ENCODE data around the gene CYP2F1.
"Not testable (repeated sequence)": the region's sequence is repeated elsewhere in the genome, so short reads cannot be mapped to it uniquely, and the experiment has no call there.

Gene CYP2F1

DNA sequence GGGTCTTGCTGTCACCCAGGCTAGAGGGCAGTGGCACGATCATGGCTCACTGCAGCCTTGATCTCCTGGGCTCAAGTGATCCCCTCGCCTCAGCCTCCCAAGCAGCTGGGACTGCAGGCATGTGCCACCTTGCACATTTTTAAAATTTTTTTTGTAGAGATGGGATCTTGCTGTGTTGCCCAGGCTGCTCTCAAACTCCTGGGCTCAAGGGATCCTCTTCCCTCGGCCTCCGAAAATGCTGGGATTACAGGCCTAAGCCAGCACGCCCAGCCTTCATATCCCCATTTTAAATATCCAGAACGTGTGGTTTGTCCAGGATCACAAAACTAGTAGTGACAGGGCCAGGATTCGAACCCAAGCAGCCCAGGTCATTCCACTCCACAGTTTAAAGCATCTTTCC is 13.1 kb downstream of the CYP2F1 start:
- DNase-seq (ENCODE audit: low spot score), result not testable (repeated sequence)

DNA sequence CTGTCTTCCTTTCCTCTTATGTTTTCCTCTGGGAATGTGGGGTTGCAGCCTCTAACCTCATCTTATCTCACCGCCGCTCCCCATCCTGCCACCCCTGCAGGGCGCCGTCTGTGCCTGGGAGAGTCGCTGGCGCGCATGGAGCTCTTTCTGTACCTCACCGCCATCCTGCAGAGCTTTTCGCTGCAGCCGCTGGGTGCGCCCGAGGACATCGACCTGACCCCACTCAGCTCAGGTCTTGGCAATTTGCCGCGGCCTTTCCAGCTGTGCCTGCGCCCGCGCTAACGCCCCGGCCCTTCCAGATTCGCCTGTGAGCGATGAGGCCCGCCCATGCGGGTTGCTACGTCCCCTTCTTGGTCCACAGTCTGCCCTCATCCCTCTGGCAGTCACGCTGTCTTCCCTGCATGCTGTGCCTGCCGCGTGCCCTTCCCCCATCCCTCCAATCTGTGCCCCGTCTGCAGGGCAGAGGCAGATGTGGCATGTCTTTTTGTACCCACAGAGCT is 13.6 kb downstream of the CYP2F1 start:
- DNase-seq (ENCODE audit: low spot score), result peak; percentile 69

DNA sequence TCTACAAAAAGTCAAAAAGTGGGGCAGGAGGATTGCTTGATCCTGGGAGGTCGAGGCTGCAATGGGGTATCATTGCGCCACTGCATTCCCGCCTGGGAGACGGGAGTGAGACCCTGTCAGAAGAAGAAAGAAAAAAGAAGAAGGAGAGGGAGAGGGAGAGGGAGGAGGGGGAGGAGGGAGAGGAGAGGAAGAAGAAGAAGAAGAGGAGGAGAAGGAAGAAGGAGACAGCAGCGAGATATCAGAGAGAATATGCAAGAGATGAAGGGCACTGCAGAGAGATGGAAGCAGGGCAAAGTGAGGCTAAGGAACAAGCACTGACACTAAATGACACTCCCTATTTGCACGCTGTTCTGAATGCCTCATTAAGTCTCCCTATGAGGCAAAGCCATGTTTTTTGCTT is 14.5 kb downstream of the CYP2F1 start:
- no peak for DNase-seq (ENCODE audit: low spot score)

DNA sequence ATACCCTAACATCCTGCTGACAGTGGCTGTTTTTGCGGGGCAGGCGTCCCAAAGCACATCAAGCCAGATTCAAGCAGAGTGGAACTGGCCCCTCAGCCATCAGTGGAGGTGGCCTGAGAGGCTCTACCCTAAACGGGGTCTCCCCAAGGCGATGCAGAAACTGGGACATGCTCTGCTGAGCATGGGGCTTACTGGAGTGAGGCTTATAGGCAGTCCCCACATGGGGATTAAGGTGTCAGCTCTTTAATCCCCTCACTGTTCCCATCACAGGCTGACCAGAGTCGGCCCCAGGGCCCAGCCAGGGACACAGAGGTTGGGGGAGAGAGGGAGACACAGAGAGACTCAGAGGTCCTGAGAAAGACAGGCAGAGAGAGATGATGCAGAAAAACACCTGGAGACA is 17.0 kb downstream of the CYP2F1 start:
- no peak for DNase-seq (ENCODE audit: low spot score)

DNA sequence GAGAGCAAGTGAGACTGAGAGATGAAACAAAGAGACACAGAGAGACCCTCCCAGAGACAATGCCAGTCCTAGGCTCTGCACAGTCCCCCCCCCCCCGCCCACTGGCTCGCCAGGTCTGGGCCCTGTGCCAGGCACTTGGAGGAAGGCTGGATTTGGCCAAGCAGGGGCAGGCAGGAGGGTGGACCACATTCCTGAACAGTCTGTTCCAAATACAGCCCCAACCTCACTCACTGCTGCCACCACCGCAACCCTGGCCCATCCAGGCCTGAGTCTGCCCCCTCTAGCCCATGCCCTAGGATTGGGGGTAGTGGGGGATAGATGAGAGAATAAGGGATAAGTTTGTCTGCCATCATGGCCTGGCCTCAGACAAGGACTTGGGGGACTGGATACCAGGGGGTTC is 19.0 kb downstream of the CYP2F1 start:
- DNase-seq (ENCODE audit: low spot score), result no peak

DNA sequence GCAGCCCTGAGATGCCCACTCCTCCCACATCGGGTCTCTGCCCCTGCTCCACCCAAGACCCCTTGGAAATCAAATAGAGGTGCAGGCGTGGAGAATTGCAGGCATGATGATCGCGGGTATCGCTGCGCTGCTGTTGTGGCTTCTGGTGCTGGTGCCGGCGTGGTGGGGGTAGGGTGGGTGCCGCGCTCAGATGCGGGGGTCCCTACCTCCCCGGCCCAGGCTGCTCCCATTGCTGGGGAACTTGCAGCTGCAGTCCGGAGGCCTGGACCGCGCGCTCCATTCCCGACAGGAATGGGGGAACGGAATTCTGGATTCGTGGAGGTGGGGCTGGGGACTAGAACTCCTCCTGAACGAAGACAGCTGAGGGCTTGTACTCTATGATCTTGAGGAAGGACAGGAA is 20.4 kb downstream of the CYP2F1 start:
- DNase-seq (ENCODE audit: low spot score), result no peak

DNA sequence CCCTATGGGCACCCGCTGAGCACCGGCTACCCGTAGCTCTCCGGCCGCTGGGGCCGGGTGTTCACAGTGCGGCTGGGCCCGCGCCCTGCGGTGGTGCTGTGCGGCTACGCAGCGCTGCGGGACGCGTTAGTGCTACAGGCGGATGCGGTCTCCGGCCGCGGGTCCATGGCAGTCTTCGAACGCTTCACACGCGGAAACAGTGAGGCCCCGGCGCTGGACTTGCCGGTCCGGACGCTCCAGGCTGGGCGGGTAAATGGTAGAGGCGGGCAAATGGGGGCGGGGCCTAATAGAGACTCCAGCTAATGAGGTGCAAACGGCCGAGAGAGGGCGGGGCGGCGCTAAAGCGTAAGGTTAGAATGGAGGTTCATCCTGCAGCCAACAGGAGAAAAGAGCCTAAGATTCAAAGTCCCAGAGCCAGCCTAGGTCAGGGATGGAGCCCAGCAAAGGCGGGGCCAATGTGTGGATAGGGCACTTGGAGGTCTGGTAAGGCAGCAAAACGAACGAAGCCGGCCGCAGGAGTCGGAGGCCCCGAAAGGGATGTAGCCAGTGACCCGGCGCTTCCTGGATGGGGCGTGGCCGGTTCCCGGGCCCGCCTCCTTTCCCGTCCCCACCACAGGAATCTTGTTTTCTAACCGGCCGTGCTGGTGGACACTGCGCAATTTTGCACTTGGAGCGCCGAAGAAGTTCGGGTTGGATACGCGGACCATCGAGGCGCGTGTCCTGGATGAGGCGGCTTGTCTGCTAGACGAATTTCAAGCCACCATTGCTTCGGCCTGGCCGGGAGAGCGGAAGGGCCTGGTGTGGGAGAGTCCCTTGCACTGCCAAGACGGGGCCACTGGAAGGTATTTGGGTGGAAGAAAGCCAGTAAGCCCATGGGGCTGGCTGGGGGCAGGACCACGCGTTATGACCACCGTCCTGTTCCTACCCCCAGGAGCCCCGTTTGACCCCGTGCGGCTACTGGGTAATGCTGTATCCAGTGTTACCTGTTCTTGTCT is 21.5 kb downstream of the CYP2F1 start:
- DNase-seq (ENCODE audit: low spot score), result peak; percentile 18

GRCh38 chr19:41136636-41137455 is 22.6 kb downstream of the CYP2F1 start:
- no peak for DNase-seq (ENCODE audit: low spot score)

- DNase-seq (ENCODE audit: low spot score), result peak; percentile 88
These were observed 30.2 kb downstream of the CYP2F1 start for GRCh38 chr19:41144403-41144802.

DNA sequence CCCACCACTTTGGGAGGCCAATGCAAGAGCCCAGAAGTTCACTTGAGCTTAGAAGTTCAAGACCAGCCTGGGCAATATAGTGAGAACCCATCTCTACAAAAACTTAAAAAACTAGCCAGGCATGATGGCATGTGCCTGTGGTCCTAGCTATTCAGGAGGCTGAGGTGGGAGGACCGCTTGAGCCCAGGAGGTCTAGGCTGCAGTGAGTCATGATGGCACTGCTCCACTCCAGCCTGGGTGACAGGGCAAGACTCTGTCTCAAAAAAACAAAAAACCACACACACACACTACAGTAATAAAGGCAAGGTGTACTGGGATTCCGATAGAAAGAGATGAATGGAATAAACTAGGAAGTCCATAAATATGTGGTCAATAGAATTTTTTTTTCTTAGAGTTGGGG is 35.6 kb downstream of the CYP2F1 start:
- DNase-seq (ENCODE audit: low spot score), result no peak

GRCh38 chr19:41150986-41151385 is 36.8 kb downstream of the CYP2F1 start:
- not testable (repeated sequence) for DNase-seq (ENCODE audit: low spot score)

DNA sequence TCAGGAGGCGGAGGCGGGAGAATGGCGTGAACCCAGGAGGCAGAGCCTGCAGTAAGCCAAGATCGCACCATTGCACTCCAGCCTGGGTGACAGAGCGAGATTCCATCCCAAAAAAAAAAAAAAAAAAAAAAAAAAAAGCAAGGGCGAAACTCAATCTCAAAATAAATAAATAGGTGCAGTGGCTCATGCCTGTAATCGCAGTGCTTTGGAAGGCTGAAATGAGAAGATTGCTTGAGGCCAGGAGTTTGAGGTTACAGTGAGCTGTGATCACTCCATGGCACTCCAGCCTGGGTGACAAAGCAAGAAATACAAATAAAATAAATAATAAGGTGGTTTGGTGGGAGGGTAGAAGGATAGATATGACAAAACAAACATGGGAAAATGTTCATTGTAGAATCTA is 39.8 kb downstream of the CYP2F1 start:
- no peak for DNase-seq (ENCODE audit: low spot score)

GRCh38 chr19:41156207-41156606 is 42.0 kb downstream of the CYP2F1 start:
- no peak for DNase-seq (ENCODE audit: low spot score)

- no peak for DNase-seq (ENCODE audit: low spot score)
These were observed 45.6 kb downstream of the CYP2F1 start for GRCh38 chr19:41159881-41160280.

- DNase-seq (ENCODE audit: low spot score), result no peak
These were observed 47.7 kb downstream of the CYP2F1 start for GRCh38 chr19:41161903-41162302.

- DNase-seq (ENCODE audit: low spot score), result no peak
These were observed 52.9 kb downstream of the CYP2F1 start for GRCh38 chr19:41166944-41167804.

DNA sequence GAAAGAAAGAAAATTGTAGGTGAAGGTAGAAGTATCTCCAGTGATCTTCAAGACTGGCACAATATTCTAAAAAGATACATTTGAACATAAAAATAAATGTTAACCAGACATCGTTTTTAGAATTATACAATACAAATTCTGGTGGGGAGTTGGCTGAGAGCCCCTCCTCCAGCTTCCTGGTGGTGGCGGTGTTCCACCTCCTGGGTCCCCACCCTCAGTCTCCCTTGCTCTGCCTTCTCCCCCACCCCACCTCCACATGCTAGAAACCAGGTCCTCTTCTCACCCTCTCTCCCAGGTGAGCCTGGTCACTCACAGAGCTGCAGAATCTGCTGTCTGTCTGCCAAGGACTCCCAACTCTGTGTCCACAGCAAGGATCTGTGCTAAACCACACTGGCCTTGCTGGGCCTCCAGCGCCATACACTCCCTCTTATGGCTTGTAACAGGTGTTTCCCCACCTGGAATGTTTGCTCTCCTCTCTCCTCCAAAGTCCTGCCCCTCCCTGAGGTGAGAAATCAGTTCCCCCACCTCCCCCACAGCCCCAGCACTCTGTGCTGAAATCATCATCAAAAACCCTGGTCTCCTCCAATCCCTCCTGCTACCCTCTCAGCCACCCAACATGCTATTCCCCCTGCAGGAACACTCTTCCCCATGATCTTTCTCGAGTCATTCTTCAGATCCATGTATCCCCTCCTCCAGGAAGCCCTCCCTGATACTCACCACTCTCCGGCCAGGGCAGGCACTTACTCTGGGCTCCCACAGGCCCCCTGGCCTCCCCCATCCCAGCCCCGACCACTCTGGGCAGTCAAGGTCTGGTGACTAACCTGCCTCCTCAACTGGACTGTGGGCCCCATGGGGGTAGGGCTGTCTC is 58.3 kb downstream of the CYP2F1 start:
- DNase-seq (ENCODE audit: low spot score), result no peak

- no peak for DNase-seq (ENCODE audit: low spot score)
These were observed 60.2 kb downstream of the CYP2F1 start for GRCh38 chr19:41174297-41174928.

- DNase-seq (ENCODE audit: low spot score), result peak; percentile 75
These were observed 61.9 kb downstream of the CYP2F1 start for GRCh38 chr19:41175801-41176777.

Measured in CD4-positive, alpha-beta T cell treated with Interleukin-6 at 100 ng/mL for 8 hours (primary cell).